Muscle of leg (tissue), 16 donors: ENCODE data around the gene TMEM60. TPM values are rescaled to one million over a fixed set of nuclear protein-coding genes. Genes with fewer than 3 reads are reported as not detected.
"Not testable (repeated sequence)": the region's sequence is repeated elsewhere in the genome, so short reads cannot be mapped to it uniquely, and the experiment has no call there.

Experiments used
- DNase-seq: peaks from one replicate; pipeline ENCODE4 v3.0.0; 2013
- H3K27ac ChIP-seq: one replicate; pipeline ENCODE4 v1.5.1; 2013; ENCODE audit warnings: mild to moderate bottlenecking, low read length, control low read depth
- H3K27me3 ChIP-seq: one replicate; pipeline ENCODE4 v1.6.1; 2013; ENCODE audit warnings: low read length; ENCODE audit not compliant: control insufficient read depth, insufficient read depth
- H3K36me3 ChIP-seq: one replicate; pipeline ENCODE4 v1.6.1; 2013; ENCODE audit warnings: low read length; ENCODE audit not compliant: control insufficient read depth, insufficient read depth
- H3K4me1 ChIP-seq: one replicate; pipeline ENCODE4 v1.6.1; 2013; ENCODE audit warnings: low read length; ENCODE audit not compliant: control insufficient read depth, insufficient read depth
- H3K4me3 ChIP-seq: one replicate; pipeline ENCODE4 v1.5.1; 2013; ENCODE audit warnings: low read length, control low read depth
- H3K9me3 ChIP-seq: replicated peaks from 2 replicates; pipeline ENCODE4 v1.6.1; 2013; ENCODE audit warnings: low read depth, low read length; ENCODE audit not compliant: control insufficient read depth
- WGBS: methylation state at CpG from one replicate; pipeline ENCODE4 v1.1.5; 2013; ENCODE audit warnings: missing lambda C conversion rate; ENCODE audit not compliant: insufficient coverage; 5-methylcytosine and 5-hydroxymethylcytosine counted together
- long read RNA-seq, 11 donors: transcript quantifications; one replicate each; lab custom pipeline, GENCODE V29; 2026
- polyA plus RNA-seq, 8 donors: library from polyadenylated mRNA; unstranded; fragments of 120-200 nt; gene quantifications; one replicate each; pipeline versions ENCODE4 v1.2.1 to v1.2.3, GENCODE V29; 2013; ENCODE audit warnings: inconsistent platforms in 1 of 8, low replicate concordance in 1 of 8; ENCODE audit not compliant: insufficient read length in 8 of 8, insufficient read depth in 1 of 8
- total RNA-seq: library from RNA; stranded (reverse); fragments of 120-200 nt; gene quantifications from one replicate; pipeline ENCODE4 v1.2.4, GENCODE V29; 2013

The TMEM60 gene
- total RNA-seq (12.2 TPM), polyA plus RNA-seq (10 to 100 TPM; 10.5 to 14.7 (median 11.7) TPM)
- long read RNA-seq, donor 1, partial matches to known transcripts, result 0 of 4 reads
- long read RNA-seq, donor 1, other reads (novel, unspliced or antisense), result 0 of 4 reads
- long read RNA-seq, donor 2, partial matches to known transcripts, result 0 of 4 reads
- long read RNA-seq, donor 2, other reads (novel, unspliced or antisense), result 0 of 4 reads
- long read RNA-seq, donor 3, transcript TMEM60-201 (2 exons, 1,023 nt), result major isoform, 8 of 17 reads
- long read RNA-seq, donor 3, partial matches to known transcripts, result 9 of 17 reads
- long read RNA-seq, donor 3, other reads (novel, unspliced or antisense), result 0 of 17 reads
- long read RNA-seq, donor 4, transcript TMEM60-201 (2 exons, 1,023 nt), result major isoform, 13 of 13 reads
- long read RNA-seq, donor 4, partial matches to known transcripts, result 0 of 13 reads
- long read RNA-seq, donor 4, other reads (novel, unspliced or antisense), result 0 of 13 reads
- long read RNA-seq, donor 5, transcript TMEM60-201 (2 exons, 1,023 nt), result major isoform, 33 of 33 reads
- long read RNA-seq, donor 5, partial matches to known transcripts, result 0 of 33 reads
- long read RNA-seq, donor 5, other reads (novel, unspliced or antisense), result 0 of 33 reads
- long read RNA-seq, donor 6, transcript TMEM60-201 (2 exons, 1,023 nt), result major isoform, 31 of 31 reads
- long read RNA-seq, donor 6, partial matches to known transcripts, result 0 of 31 reads
- long read RNA-seq, donor 6, other reads (novel, unspliced or antisense), result 0 of 31 reads
- long read RNA-seq, donor 7, transcript TMEM60-201 (2 exons, 1,023 nt), result major isoform, 21 of 65 reads
- long read RNA-seq, donor 7, partial matches to known transcripts, result 44 of 65 reads
- long read RNA-seq, donor 7, other reads (novel, unspliced or antisense), result 0 of 65 reads
- long read RNA-seq, donor 8, transcript TMEM60-201 (2 exons, 1,023 nt), result major isoform, 10 of 34 reads
- long read RNA-seq, donor 8, partial matches to known transcripts, result 24 of 34 reads
- long read RNA-seq, donor 8, other reads (novel, unspliced or antisense), result 0 of 34 reads
- long read RNA-seq, donor 9, transcript TMEM60-201 (2 exons, 1,023 nt), result major isoform, 12 of 47 reads
- long read RNA-seq, donor 9, partial matches to known transcripts, result 35 of 47 reads
- long read RNA-seq, donor 9, other reads (novel, unspliced or antisense), result 0 of 47 reads
- long read RNA-seq, donor 10, transcript TMEM60-201 (2 exons, 1,023 nt), result major isoform, 14 of 14 reads
- long read RNA-seq, donor 10, partial matches to known transcripts, result 0 of 14 reads
- long read RNA-seq, donor 10, other reads (novel, unspliced or antisense), result 0 of 14 reads
- long read RNA-seq, donor 11, transcript TMEM60-201 (2 exons, 1,023 nt), result major isoform, 11 of 11 reads
- long read RNA-seq, donor 11, partial matches to known transcripts, result 0 of 11 reads
- long read RNA-seq, donor 11, other reads (novel, unspliced or antisense), result 0 of 11 reads

- Histone ChIP-seq H3K27ac (peak within 1 kb of the TSS; percentile 95), H3K9me3 (no peaks in the 10 kb centered on the region), H3K36me3 (peaks cover 9% of the 10 kb centered on the region), H3K4me1 (peaks cover 12% of the 10 kb centered on the region), H3K27me3 (peaks cover 3% of the 10 kb centered on the region), H3K4me3 (peak within 1 kb of the TSS; percentile 76)
- WGBS, result under 1% methylated on average over 55 of the region's 61 CpGs
- peak; percentile 100 for DNase-seq
Measured at GRCh38 chr7:77798394-77799077, at the start of gene TMEM60, which contains the start of gene PHTF2. TSS of gene TMEM60 (minus strand) at chr7:77798434. CDS start at chr7:77794373, 4,061 bp downstream. TSS of gene PHTF2 (plus strand) at chr7:77798773.

- DNase-seq, result no peak
- H3K36me3 ChIP-seq, result no peaks in the 10 kb centered on the region
- H3K4me3 ChIP-seq, result no peak overlapping the region
- H3K27me3 ChIP-seq, result no peaks in the 10 kb centered on the region
- H3K4me1 ChIP-seq, result no peaks in the 10 kb centered on the region
- no peak overlapping the region for H3K27ac ChIP-seq
- H3K9me3 ChIP-seq, result no peaks in the 10 kb centered on the region
- 93% methylated on average over 3 of the region's 8 CpGs for WGBS
Measured at GRCh38 chr7:77846317-77847092, 48.3 kb upstream of the TMEM60 start.

- no peak overlapping the region for H3K4me3 ChIP-seq
- H3K36me3 ChIP-seq, result no peaks in the 10 kb centered on the region
- no peak overlapping the region for H3K27ac ChIP-seq
- H3K27me3 ChIP-seq, result no peaks in the 10 kb centered on the region
- H3K9me3 ChIP-seq, result no peaks in the 10 kb centered on the region
- WGBS, result no CpG with 5 or more reads among the region's 2 CpGs
- DNase-seq, result no peak
- no peaks in the 10 kb centered on the region for H3K4me1 ChIP-seq
Measured at GRCh38 chr7:77843194-77843593, 45.0 kb upstream of the TMEM60 start.

GRCh38 chr7:77839919-77840318, 41.7 kb upstream of the TMEM60 start:
- Histone ChIP-seq H3K4me3 (no peak overlapping the region), H3K9me3 (no peaks in the 10 kb centered on the region), H3K4me1 (no peaks in the 10 kb centered on the region), H3K27me3 (no peaks in the 10 kb centered on the region), H3K27ac (no peak overlapping the region), H3K36me3 (no peaks in the 10 kb centered on the region)
- no CpG with 5 or more reads among the region's 2 CpGs for WGBS
- DNase-seq, result no peak

GRCh38 chr7:77838929-77839491, 40.8 kb upstream of the TMEM60 start:
- no peak for DNase-seq
- H3K27me3 ChIP-seq, result no peaks in the 10 kb centered on the region
- H3K4me3 ChIP-seq, result no peak overlapping the region
- WGBS, result 40% methylated on average over 1 of the region's 3 CpGs
- H3K36me3 ChIP-seq, result no peaks in the 10 kb centered on the region
- H3K27ac ChIP-seq, result no peak overlapping the region
- H3K9me3 ChIP-seq, result no peaks in the 10 kb centered on the region
- no peaks in the 10 kb centered on the region for H3K4me1 ChIP-seq

- H3K27ac ChIP-seq, result no peak overlapping the region
- no CpG with 5 or more reads among the region's 1 CpG for WGBS
- H3K27me3 ChIP-seq, result no peaks in the 10 kb centered on the region
- DNase-seq, result no peak
- H3K4me3 ChIP-seq, result no peak overlapping the region
- H3K4me1 ChIP-seq, result no peaks in the 10 kb centered on the region
- H3K9me3 ChIP-seq, result no peaks in the 10 kb centered on the region
- H3K36me3 ChIP-seq, result no peaks in the 10 kb centered on the region
Measured at GRCh38 chr7:77837966-77838365, 39.7 kb upstream of the TMEM60 start.

GRCh38 chr7:77837275-77837674, 39.0 kb upstream of the TMEM60 start:
- no peak for DNase-seq
- Histone ChIP-seq H3K27me3 (no peaks in the 10 kb centered on the region), H3K9me3 (no peaks in the 10 kb centered on the region), H3K4me3 (no peak overlapping the region), H3K4me1 (no peaks in the 10 kb centered on the region), H3K27ac (no peak overlapping the region), H3K36me3 (no peaks in the 10 kb centered on the region)
- no CpG with 5 or more reads among the region's 2 CpGs for WGBS

- H3K36me3 ChIP-seq, H3K4me1 ChIP-seq, H3K9me3 ChIP-seq, H3K4me3 ChIP-seq, H3K27me3 ChIP-seq, H3K27ac ChIP-seq, DNase-seq: not testable (repeated sequence)
- WGBS, result no CpG with 5 or more reads among the region's 2 CpGs
Measured at GRCh38 chr7:77836425-77836824, 38.2 kb upstream of the TMEM60 start.
